ENCODE results near the gene NUDT14.

- TF ChIP-seq POLR2A (IDR thresholded peaks at IDR 0.05): no peak
- TF ChIP-seq CTCF (IDR thresholded peaks at IDR 0.05): no peak
These were observed 54.8 kb downstream of the NUDT14 start for GRCh38 chr14:105126126-105126980.

Data from esophagus squamous epithelium (tissue), 4 donors.